Left ventricle myocardium superior (tissue), 1 donor: Measurements from ENCODE around the gene DAPP1. TPM values are rescaled to one million over a fixed set of nuclear protein-coding genes. Genes with fewer than 3 reads are reported as not detected.
"Not testable (repeated sequence)": the region's sequence is repeated elsewhere in the genome, so short reads cannot be mapped to it uniquely, and the experiment has no call there.

Experiments
- ATAC-seq: fragments of 200-7000 bp; cut with Tn5 transposase; one replicate; pipeline ENCODE4 v1.9.1; 2020; ENCODE audit warnings: mild to moderate bottlenecking, moderate library complexity
- DNase-seq: peaks from one replicate; pipeline ENCODE4 v3.0.0-alpha.2; 2020
- intact Hi-C: fragments of 100-400 bp; cut with micrococcal nuclease; formaldehyde crosslinking; loops from one replicate; pipeline ENCODE4 v1.11.0; 2022
- total RNA-seq: library from RNA; stranded (reverse); fragmentation: NEBNext Ultra II Directional; extraction: Animal tissue kit (Norgen Biotek cat#: 25700); gene quantifications from one replicate; pipeline ENCODE4 v1.2.1, GENCODE V29; 2021
- donor health status: DM: no; HTN: yes; CAD: no; lungs with severe emphysema.

The DAPP1 gene
- total RNA-seq, 1 donor from 2014 or later: 0.42 TPM

DNA sequence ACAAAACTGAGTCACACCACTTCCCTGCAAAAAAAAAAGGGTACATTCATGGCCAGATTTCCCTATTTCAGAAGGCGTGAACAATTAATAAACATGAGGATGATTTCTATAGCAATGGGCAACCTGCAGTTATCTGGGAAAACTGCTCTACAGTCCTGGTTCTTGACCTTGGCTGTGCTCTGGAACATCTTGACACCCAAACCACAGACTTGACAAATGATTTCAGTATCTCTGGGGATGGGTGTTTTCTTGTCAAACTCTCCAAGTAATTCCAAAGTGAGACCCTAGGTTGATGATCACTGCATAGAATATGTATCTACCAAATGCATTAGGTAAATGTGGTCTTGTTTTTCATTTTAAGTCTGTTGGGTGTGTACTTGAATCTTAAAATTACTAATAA, 2.0 kb downstream of the DAPP1 start:
- intact Hi-C loops: loop anchor here (10.0 kb wide), 1 partner anchor 46 kb away; no protein-coding TSS in a partner anchor
- DNase-seq (no peak), ATAC-seq (no peak)

DNA sequence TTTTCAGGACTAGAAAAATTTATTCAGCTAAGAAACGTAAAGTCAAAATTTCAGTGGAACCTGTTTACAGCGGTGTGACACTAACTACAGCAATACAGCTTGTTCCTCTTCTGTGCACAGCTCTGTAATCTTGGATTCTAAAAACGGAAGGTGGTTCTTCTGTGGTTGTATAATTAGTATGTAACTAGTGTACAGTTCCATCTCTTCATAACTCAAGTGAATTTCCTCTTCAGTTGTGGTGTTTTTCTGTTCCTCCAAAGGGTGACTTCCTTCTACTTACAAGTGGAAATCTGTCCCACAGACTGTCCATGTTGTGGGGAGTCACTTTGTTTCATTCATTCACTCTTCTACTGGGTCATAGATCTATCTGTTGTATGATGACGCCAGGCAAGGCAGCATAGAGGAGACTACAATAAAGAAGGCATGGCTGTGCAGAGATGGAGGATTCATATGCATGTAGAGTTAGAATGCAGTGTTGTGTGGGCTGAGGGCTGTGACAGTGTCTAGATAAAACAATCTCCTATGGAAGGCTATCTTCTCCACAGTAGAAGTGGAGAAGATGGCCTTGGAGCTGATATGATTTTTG, 5.4 kb downstream of the DAPP1 start:
- no peak for DNase-seq
- intact Hi-C loops: no loop called here
- ATAC-seq: peak; percentile 98

DNA sequence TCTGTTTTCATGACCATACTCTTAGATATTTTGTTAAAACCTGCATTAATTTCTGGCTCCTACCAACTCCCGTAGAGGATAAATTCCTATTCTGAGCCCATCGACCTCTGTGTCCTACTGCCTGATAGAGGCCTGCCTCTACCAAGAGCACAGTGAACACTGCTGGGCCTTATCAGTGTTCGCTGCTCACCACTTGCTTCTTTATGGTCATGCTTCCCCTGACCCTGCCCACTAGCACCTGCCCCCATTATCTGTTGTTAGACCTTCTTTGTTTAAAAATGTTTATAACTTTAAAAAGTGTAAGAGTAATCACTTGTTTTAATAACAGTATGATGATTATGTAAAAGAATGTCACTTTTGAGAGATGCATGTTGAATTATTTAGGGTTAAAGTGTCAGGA, 6.1 kb downstream of the DAPP1 start:
- ATAC-seq: no peak
- intact Hi-C loops: no loop called here
- DNase-seq: no peak

DNA sequence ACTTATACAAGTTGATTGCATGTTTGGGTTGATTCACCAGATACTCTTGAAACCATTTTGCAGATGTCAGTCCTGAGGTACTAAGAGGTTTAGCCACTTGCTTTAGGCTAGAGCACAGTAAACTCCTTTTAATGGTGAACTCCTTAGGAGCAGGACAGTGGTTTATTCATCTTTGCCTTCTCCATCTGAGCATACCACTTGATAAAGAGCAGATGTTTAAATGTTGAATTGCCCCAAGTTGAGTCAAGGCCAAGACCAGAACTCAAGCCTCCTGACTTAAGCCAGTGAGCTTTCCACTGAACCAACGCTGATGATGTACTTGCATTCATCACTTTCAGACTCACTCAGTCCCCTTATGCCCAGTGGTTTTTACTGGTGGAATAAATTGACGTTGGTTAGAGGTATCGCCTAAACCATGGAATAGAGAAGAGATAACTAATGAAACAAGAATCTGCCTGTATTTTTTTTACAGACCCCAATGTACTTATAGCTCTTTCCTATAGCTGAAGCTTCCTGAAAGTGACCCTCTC, 7.5 kb downstream of the DAPP1 start:
- DNase-seq (no peak), ATAC-seq (no peak)
- intact Hi-C loops: no loop called here

DNA sequence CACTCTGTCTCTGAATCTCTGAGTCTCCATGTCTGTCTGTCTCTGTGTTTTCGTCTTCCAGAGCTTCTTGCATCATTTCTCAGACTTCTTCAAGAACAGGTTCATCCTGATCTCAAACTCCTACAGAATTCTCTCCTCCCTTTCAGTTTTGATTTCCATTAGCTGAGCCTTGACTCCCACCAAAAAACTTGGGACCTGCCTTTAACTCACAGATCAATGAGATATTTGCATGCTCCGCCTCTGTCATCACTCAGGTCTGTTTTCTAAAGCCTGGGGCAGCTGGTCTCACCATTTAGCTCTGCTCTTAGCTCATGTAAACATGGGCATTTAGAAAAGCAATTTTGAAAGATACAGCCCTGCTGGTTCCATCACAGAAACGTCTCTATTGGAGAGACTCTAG, 8.6 kb downstream of the DAPP1 start:
- no peak for ATAC-seq
- no peak for DNase-seq
- intact Hi-C loops: no loop called here

DNA sequence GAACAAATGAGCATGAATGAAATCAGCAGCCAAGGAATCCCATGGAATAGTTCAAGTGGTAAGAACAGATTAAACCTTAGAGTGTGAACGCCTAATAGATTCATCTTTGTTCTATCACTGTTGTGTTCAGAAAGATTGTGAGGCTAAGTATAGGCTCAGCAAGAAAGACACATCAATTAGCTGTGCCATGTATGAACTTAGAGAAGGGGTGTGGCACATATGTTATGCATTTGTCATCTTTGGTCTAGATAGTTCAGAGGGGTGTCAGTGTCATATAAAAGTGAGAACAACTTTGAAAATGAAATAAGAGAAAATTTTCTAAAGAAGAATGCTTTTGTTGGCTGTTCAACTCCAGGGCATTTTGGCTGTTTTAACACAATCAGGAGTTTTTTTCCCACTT, 9.4 kb downstream of the DAPP1 start:
- DNase-seq (no peak), ATAC-seq (no peak)
- intact Hi-C loops: no loop called here

DNA sequence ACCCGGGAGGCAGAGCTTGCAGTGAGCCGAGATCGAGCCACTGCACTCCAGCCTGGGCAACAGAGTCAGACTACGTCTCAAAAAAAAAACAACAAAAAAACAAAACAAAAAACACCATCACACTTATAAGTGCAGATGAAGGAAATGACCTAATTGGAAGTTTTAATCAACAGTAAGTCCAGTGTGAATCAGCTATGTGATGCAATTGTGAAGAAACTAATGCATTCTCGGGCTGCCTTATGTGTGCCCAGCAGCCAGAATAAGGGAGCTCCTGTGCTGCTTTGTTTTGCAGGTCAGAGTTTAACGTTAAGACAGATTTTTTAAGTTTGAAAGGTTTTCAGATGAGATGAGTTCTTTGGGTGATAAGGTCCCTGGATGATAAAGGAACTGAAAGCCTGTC, 10.8 kb downstream of the DAPP1 start:
- no peak for ATAC-seq
- intact Hi-C loops: no loop called here
- DNase-seq: no peak

DNA sequence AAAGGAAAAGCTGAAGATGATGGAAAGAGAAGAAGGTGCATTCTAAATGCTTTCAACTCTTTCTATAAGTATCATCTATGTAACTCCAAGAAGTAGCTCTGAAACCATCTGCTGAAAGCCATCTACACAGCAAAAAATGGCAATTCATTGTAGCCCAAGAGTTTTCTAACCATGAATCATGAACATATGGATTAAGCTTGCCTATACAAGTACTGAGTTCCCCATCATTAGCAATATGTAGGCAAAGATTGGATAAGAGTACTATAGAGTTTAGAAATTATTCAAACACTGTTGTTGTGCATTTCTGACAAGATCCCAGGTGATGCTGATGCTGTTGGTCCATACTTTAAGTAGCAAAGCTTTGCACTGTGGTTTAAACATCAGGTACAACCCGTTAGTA, 11.2 kb downstream of the DAPP1 start:
- no peak for ATAC-seq
- no peak for DNase-seq
- intact Hi-C loops: no loop called here

DNA sequence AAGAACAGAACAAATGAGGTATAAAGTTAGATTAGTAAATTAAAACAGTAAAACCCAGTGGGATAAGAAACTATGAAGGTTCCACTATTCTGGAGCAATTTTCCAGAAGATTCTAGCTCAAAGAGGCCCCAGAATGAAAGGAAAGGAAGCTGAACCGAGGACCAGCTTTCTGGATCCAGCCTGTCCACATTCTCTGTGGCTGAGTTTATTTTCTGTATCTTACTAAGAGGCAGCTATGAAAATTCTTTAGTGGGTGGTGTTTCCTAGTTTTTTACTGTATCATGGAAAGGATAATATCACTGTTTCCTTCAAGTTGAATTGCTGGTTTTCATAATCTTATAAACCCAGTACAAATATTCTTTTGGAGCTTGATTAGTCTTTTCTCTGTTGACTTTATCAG, 11.8 kb downstream of the DAPP1 start:
- ATAC-seq: no peak
- DNase-seq: no peak
- intact Hi-C loops: no loop called here

DNA sequence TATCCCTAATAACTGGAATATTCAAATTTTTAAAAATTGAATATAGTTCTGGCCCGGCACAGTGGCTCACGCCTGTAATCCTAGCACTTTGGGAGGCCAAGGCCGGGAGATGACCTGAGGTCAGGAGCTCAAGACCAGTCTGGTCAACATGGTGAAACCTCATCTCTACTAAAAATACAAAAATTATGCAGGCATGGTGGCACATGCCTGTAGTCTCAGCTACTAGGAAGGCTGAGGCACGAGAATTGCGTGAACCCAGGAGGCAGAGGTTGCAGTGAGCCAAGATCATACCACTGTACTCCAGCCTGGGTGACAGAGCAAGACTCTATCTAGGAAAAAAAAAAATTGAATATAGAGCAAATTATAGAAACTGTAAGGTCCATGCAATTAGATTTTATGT, 13.4 kb downstream of the DAPP1 start:
- ATAC-seq, DNase-seq, intact Hi-C loops: not testable (repeated sequence)

DNA sequence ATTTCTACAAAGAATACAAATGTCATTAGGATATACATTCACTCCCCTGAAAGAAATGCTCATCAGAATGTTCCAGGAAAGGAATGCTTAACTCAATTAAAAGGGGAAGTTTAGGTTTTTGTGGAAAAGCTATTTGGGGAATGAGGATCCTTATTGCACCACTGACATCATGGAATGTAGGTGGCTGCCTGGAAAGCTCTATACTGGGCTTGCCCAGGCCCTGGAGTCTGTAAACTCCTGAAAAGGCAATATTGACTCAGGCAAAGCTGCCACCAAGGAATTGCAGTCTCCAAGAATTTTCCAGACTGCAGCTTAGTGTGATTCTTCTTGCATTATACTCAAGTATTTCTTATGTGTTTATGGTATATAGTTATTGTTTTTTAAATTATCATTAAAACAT, 15.7 kb downstream of the DAPP1 start:
- intact Hi-C loops: no loop called here
- DNase-seq: no peak
- no peak for ATAC-seq

DNA sequence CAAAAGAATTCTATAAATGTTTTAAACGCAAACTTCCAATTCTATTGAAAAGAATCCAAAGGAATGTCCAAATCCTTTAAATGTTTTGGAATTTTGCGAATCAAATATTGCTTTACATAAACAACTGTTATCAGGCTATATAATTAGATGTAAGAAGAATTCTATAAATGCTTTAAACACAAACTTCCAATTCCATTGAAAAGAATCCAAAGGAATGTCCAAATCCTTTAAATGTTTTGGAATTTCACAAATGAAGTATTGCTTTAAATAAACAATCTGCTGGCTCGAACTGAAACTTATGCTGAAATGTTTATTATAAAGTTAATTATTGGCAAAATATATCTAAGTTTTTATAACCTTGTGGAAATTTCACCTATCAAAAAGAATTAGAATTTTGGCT, 16.1 kb downstream of the DAPP1 start:
- intact Hi-C loops: no loop called here
- DNase-seq (no peak), ATAC-seq (no peak)

DNA sequence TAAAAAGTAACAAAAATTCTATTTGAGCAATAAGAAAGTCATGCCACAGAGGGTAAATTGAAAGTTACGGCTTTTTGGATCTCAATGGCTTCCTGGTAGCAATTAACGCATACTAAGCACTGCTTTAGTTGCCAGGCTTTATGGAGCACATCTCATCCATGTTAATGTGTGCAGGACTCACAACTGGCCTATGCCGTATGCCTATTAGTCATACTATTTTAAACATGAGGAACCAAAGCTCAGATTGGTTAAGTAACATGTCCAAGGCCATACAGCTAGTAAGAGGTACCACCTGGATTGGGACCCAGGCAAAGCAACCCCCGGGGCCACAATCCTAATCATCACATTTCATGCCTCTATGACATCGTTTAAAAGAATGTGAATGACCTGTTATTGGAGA, 17.1 kb downstream of the DAPP1 start:
- DNase-seq: no peak
- ATAC-seq: no peak
- intact Hi-C loops: no loop called here

DNA sequence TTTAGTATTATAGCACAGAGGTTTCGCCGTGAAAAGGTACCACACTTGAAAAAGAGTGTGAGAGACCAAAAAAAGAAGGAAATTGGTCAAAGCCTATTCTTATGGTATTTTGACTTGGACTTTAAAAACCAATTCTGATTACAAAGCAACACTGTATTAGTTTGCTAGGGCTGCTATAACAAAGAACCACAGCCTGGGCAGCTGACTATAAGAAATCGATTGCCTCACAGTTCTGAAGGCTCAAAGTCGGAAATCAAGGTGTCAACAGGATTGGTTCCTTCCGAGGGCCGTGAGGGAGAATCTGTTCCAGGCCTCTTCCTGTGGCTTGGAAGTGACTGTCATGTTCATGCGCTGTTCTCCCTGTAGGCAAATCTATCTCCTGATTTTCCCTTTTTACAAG, 17.9 kb downstream of the DAPP1 start:
- DNase-seq (no peak), ATAC-seq (no peak)
- intact Hi-C loops: no loop called here

DNA sequence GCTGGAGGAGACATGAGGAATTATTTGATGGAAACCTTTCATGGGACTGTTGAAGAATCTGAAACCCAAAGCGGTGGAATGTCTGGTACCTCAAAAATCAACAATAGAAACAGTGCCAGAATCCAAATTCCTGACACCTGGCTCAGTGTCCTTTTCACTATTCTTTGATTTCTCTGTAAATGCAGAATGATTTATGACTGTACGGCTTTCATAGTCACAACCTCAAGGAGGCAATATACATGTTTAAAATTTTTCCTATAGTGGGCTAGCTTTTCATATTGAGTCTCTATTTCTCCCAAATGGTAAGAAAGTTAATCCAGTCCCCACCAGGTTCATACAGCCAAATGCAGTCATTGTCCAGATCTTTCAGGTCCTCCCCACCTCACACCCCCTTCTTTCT, 19.3 kb downstream of the DAPP1 start:
- ATAC-seq: no peak
- intact Hi-C loops: no loop called here
- DNase-seq: no peak

DNA sequence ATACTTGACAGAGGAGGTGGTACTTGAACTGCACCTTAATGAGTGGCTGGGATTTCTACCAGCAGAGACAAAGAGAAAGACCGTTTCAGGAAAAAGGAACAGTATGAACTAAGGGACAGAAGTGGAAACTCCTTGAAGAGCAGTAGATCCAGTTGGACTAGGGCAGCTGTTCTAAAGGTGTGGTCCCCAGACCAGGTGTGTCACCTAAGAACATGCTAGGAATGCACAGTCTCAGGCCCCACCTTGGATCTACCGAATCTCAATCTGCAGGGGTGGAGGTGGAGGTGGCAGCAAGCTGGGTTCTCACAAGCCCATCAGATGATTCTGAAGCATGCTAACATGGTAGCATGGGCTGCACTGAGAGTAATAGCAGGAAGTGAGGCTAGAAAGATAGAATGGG, 22.3 kb downstream of the DAPP1 start:
- intact Hi-C loops: no loop called here
- ATAC-seq: no peak
- DNase-seq: no peak

DNA sequence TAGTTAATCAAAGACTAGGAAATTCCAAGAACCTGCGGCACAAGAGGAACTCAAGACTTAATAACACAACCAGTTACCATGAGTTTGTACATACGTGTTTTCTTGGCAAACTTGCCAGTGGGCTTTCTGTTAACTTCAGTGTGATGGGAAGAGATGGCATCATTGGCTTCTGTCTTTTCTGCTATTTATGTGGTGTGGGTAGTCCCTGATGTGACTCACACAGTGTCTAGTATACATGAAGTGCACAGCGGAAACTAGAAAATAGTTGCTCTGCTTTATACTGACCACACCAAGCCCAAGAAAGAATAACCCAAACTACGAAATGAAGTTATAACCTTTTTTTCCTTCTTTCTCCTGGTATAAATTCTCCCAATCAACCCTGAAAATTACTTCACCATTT, 24.5 kb downstream of the DAPP1 start:
- intact Hi-C loops: no loop called here
- DNase-seq (no peak), ATAC-seq (no peak)

DNA sequence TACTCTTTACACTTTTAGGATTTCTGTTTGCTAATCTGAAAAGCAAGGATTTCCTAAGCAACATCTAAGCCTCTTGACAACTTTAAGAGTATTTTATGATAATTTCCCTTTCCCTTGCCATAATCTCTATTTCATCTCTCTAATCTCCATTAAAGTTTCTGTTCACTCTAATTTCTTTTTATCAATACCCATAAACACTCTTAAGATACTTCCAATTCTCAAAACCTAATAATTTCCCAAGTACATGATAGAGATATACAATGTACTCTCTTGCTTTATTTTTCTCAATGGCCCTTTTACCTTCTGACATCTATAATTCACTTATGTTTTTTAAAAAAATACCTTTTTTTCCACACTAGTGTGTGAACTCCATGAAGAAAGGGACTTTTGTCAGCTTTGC, 26.8 kb downstream of the DAPP1 start:
- intact Hi-C loops: no loop called here
- DNase-seq (no peak), ATAC-seq (no peak)

DNA sequence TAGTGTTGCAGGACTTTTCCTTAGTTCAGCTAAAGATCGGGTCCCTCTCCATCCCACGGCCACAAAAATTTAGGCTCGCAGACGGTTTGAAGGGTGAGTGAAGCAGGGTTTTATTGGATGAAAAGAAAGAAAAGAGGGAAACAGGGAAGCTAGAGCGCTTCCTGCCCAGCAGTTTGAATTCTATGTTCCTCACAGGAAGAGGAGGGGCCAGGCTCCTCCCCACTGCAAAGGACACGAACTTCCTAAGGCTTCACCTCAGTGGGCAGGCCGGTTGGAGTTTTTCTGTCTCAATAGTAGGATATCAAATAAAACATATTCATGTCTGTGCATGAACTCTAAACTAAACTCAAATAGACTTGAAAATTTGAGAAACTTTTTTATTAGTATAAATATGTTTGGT, 27.4 kb downstream of the DAPP1 start:
- ATAC-seq (no peak), DNase-seq (no peak)
- intact Hi-C loops: no loop called here

DNA sequence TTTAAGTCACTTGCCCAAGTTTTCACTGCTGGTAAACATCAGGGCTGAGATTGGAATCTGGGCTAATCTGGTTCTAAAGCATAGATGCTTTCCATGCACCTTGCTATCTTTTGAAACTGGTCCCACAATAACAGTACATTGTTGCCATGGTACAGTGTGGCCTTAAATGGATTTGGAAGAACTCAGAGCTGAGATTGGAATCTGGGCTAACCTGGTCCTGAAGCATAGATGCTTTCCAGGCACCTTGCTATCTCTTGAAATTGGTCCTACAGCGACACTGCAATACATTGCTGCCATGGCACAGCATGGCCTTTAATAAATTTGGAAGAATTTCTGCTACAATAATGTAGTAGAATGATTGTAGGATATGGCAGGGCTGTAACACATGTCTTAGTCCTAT, 28.6 kb downstream of the DAPP1 start:
- intact Hi-C loops: no loop called here
- no peak for DNase-seq
- no peak for ATAC-seq

DNA sequence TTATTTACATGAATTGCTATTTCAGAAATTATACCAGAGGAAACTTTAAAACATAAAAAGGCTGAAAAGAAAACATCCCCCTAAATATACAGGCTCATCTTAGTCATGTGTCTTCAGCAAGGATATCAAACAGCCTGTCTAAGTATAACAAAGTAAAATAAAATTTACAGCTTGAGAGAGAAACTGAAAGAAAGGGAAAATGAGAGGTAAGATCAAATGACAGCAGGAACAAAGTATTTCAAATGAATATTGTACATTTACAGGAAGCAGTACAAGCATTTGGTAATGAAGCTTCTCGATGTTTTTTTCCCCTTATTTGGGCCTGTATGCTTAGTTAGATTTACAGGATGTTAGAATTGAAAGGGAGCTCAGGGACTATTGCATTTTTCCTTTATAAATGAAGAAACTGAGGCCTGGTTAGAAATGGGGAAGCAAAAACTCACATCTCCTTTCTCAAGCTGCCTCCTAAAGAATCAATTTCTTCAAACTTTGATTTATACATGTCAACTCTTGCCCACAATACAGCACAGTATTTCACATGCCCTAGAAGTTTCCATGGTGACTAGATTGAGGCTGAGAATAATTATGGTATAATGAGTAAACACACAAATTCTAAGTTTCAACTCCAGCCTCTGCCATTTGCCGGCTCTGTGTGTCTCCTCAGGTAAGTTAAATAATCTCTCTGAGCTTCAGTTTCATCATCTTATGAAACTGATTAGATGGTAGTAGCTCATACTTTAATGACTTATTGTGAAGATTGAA, 29.3 kb downstream of the DAPP1 start:
- DNase-seq (no peak), ATAC-seq (no peak)
- intact Hi-C loops: no loop called here
